Fibroblast of lung (primary cell): ENCODE results near the gene AGPAT4. TPM values are rescaled to one million over a fixed set of nuclear protein-coding genes. Genes with fewer than 3 reads are reported as not detected.

Source experiments
- DNase-seq, 2 donors: peaks; one replicate each; pipeline versions ENCODE4 v3.0.0 to v3.0.0-alpha.2; 2010; ENCODE audit warnings: low read depth in 2 of 2
- H2AFZ ChIP-seq: 2 replicates; pipeline ENCODE4 v1.5.1; 2012; ENCODE audit warnings: low read length, control low read depth, inconsistent platforms
- H3K27ac ChIP-seq: 2 replicates; pipeline ENCODE4 v1.5.1; 2011; ENCODE audit warnings: low read length, control low read depth; ENCODE audit not compliant: insufficient read depth
- H3K27me3 ChIP-seq: 2 replicates; pipeline ENCODE4 v1.5.1; 2011; ENCODE audit warnings: mild to moderate bottlenecking, low read length; ENCODE audit not compliant: control insufficient read depth, insufficient read depth
- H3K36me3 ChIP-seq: 2 replicates; pipeline ENCODE4 v1.5.1; 2011; ENCODE audit warnings: low read length; ENCODE audit not compliant: control insufficient read depth, insufficient read depth
- H3K4me1 ChIP-seq: 2 replicates; pipeline ENCODE4 v1.5.1; 2011; ENCODE audit warnings: low read length; ENCODE audit not compliant: control insufficient read depth, insufficient read depth; ENCODE audit errors: extremely low read depth
- H3K4me2 ChIP-seq: 2 replicates; pipeline ENCODE4 v1.5.1; 2011; ENCODE audit warnings: low read length, control low read depth; ENCODE audit not compliant: insufficient read depth; ENCODE audit errors: extremely low read depth
- H3K4me3 ChIP-seq, 4 experiments: fragments of 200-600 bp in 1 of 4; sonication (generic) in 1 of 4; replicated peaks in 1 of 4; 2 replicates each; pipeline ENCODE4 v1.5.1; 2011 to 2016; ENCODE audit warnings: low read length in 4 of 4, low read depth in 3 of 4, mild to moderate bottlenecking in 3 of 4, control low read depth in 2 of 4, inconsistent platforms in 1 of 4, mixed read lengths in 1 of 4; ENCODE audit not compliant: insufficient read depth in 1 of 4; ENCODE audit errors: control extremely low read depth in 1 of 4
- H3K79me2 ChIP-seq: 2 replicates; pipeline ENCODE4 v1.5.1; 2012; ENCODE audit warnings: mild to moderate bottlenecking, low read length, inconsistent platforms; ENCODE audit not compliant: control insufficient read depth, insufficient read depth
- H3K9ac ChIP-seq: 2 replicates; pipeline ENCODE4 v1.5.1; 2011; ENCODE audit warnings: mild to moderate bottlenecking, low read length, control low read depth; ENCODE audit not compliant: insufficient read depth
- H3K9me3 ChIP-seq: 2 replicates; pipeline ENCODE4 v1.5.1; 2012; ENCODE audit warnings: low read depth, low read length; ENCODE audit not compliant: control insufficient read depth, insufficient read depth
- H4K20me1 ChIP-seq: 2 replicates; pipeline ENCODE4 v1.5.1; 2011; ENCODE audit warnings: low read length; ENCODE audit not compliant: control insufficient read depth, insufficient read depth; ENCODE audit errors: extremely low read depth
- EZH2 ChIP-seq: IDR thresholded peaks from 2 replicates; pipeline ENCODE4 v1.5.1; 2012; ENCODE audit warnings: low read length, control low read depth, mild to moderate bottlenecking; ENCODE audit errors: missing control alignments
- polyA plus RNA-seq, 2 donors: library from polyadenylated mRNA; depleted of rRNA in 1 of 2; stranded (reverse) in 1 of 2; unstranded in 1 of 2; fragments of >200 nt; gene quantifications; 2 replicates each; pipeline ENCODE4 v1.2.1, GENCODE V29; 2011 to 2012; ENCODE audit warnings: missing spikeins in 1 of 2
- total RNA-seq: library from RNA; depleted of rRNA; stranded (reverse); fragments of >200 nt; gene quantifications from 2 replicates; pipeline ENCODE4 v1.2.1, GENCODE V29; 2014
- TF ChIP-seq, protein P1 (sequence below), 2 donors: IDR thresholded peaks in 1 of 2; conservative IDR thresholded peaks in 1 of 2; 1 replicate in 1 of 2; 2 replicates in 1 of 2; pipeline ENCODE4 v1.5.1; 2011 to 2012; ENCODE audit warnings: low read length in 2 of 2, control low read depth in 1 of 2, inconsistent platforms in 1 of 2, low read depth in 1 of 2, mild to moderate bottlenecking in 1 of 2

AGPAT4 gene
- total and polyA plus RNA-seq, 2 donors (not counting 1 experiment from before 2014, with no cell fraction given) = 4.7 to 8.4 TPM

DNA sequence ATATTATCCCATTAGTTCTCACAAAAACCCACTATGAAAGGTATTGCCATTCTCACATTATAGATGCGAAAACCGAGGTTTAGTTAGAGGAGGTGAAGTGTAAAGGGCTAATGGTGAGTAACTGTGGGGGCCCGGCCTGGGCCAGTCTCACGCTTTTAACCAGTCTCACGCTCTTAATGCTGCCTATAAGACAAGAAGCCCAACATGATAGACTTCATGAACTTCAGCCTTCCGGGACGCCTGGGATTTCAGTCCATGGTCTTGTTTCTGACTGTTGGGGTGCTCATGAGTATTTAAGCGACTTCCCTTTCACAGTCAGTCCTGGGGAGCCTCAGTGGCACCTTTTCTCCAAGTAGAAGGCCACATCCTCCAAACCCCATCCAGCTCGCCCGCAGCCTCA lies 31.7 kb downstream of the AGPAT4 start:
- H3K4me2 ChIP-seq = no peak overlapping the region
- no peak overlapping the region for H3K9ac ChIP-seq
- H3K4me1 ChIP-seq = no peaks in the 10 kb centered on the region
- no peaks in the 10 kb centered on the region for H4K20me1 ChIP-seq
- DNase-seq = no peak
- H3K36me3 ChIP-seq = no peaks in the 10 kb centered on the region
- no peak overlapping the region for H2AFZ ChIP-seq
- no peak overlapping the region for H3K27ac ChIP-seq
- H3K27me3 ChIP-seq = no peaks in the 10 kb centered on the region
- TF ChIP-seq, protein P1, sequence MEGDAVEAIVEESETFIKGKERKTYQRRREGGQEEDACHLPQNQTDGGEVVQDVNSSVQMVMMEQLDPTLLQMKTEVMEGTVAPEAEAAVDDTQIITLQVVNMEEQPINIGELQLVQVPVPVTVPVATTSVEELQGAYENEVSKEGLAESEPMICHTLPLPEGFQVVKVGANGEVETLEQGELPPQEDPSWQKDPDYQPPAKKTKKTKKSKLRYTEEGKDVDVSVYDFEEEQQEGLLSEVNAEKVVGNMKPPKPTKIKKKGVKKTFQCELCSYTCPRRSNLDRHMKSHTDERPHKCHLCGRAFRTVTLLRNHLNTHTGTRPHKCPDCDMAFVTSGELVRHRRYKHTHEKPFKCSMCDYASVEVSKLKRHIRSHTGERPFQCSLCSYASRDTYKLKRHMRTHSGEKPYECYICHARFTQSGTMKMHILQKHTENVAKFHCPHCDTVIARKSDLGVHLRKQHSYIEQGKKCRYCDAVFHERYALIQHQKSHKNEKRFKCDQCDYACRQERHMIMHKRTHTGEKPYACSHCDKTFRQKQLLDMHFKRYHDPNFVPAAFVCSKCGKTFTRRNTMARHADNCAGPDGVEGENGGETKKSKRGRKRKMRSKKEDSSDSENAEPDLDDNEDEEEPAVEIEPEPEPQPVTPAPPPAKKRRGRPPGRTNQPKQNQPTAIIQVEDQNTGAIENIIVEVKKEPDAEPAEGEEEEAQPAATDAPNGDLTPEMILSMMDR (conservative IDR thresholded peaks at IDR 0.05 in 1 of 2, IDR thresholded peaks at IDR 0.05 in 1 of 2; ENCODE audit: low read depth in 1 of 2, low read length in 2 of 2) = no peak
- TF ChIP-seq EZH2 = no peak
- no peaks in the 10 kb centered on the region for H3K9me3 ChIP-seq
- no peaks in the 10 kb centered on the region for H3K79me2 ChIP-seq
- H3K4me3 ChIP-seq = no peak overlapping the region

DNA sequence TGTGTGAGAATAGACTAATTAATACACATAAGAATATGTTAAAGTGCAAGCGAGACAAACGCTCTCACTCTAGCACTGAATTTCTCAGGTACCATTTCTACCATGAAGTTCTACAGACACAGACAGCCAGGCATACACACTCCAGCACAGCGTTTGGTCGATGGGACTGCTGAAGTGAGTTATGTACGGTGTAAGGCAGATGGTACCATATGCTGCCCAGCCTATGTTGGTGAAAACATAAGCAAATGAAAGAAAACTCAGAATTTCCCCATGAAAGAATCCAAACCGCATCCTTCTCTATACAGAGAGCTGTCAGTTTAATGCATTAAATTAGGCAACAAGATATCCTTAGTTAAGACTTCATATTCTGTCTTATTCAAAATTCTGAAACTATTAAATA lies 34.9 kb downstream of the AGPAT4 start:
- Histone ChIP-seq H3K36me3 (no peaks in the 10 kb centered on the region), H3K9ac (no peak overlapping the region), H3K79me2 (no peaks in the 10 kb centered on the region), H4K20me1 (no peaks in the 10 kb centered on the region), H3K27ac (no peak overlapping the region), H3K9me3 (no peaks in the 10 kb centered on the region), H3K27me3 (no peaks in the 10 kb centered on the region), H3K4me3 (no peak overlapping the region), H3K4me2 (no peak overlapping the region), H3K4me1 (peaks cover 3% of the 10 kb centered on the region), H2AFZ (no peak overlapping the region)
- TF ChIP-seq EZH2 = no peak
- TF ChIP-seq, protein P1 (conservative IDR thresholded peaks at IDR 0.05 in 1 of 2, IDR thresholded peaks at IDR 0.05 in 1 of 2; ENCODE audit: low read depth in 1 of 2, low read length in 2 of 2) = no peak
- DNase-seq = no peak

DNA sequence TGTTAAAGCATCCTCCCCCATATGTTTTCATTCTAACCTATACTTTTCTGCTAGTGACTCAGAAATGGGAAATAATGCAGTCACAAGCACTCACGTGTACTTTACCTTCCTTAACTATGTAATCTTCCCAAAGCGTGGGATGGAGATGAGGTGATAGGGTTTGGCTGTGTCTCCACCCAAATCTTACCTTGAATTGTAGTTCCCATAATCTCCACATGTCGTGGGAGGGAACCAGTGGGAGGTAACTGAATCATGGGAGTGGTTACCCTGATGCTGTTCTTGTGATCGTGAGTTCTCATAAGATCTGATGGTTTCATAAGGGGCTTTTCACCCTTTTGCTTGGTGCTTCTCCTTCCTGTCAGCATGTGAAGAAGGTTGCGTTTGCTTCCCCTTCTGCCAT lies 35.4 kb downstream of the AGPAT4 start:
- Histone ChIP-seq H3K4me1 (peaks cover 3% of the 10 kb centered on the region), H3K9me3 (no peaks in the 10 kb centered on the region), H3K4me2 (no peak overlapping the region), H2AFZ (no peak overlapping the region), H3K79me2 (no peaks in the 10 kb centered on the region), H3K27ac (no peak overlapping the region), H3K4me3 (no peak overlapping the region), H3K27me3 (no peaks in the 10 kb centered on the region), H4K20me1 (no peaks in the 10 kb centered on the region), H3K9ac (no peak overlapping the region), H3K36me3 (no peaks in the 10 kb centered on the region)
- no peak for TF ChIP-seq EZH2
- TF ChIP-seq, protein P1 (conservative IDR thresholded peaks at IDR 0.05 in 1 of 2, IDR thresholded peaks at IDR 0.05 in 1 of 2; ENCODE audit: low read depth in 1 of 2, low read length in 2 of 2) = no peak
- DNase-seq = no peak
